C4-2B (cell line): ENCODE results near the gene TFB1M.
A peak's percentile ranks its signal among the peaks of the same experiment; 100 is the strongest.
"Not testable (repeated sequence)": the region's sequence is repeated elsewhere in the genome, so short reads cannot be mapped to it uniquely, and the experiment has no call there.

ENCODE experiments used
- H3K27ac ChIP-seq: fragments of 450-650 bp; 2 replicates; pipeline ENCODE4 v1.5.1; 2017
- CTCF ChIP-seq: fragments of 450-650 bp; conservative IDR thresholded peaks from 2 replicates; pipeline ENCODE4 v1.5.1; 2017; ENCODE audit warnings: mild to moderate bottlenecking
- ZFX ChIP-seq: fragments of 450-650 bp; IDR thresholded peaks from 2 replicates; pipeline ENCODE4 v1.6.1; 2017

TFB1M gene

GRCh38 chr6:155274106-155274505 lies 40.2 kb downstream of the TFB1M start:
- no peak for TF ChIP-seq ZFX
- no peak for TF ChIP-seq CTCF
- no peak overlapping the region for H3K27ac ChIP-seq

GRCh38 chr6:155273431-155273830 lies 40.9 kb downstream of the TFB1M start:
- H3K27ac ChIP-seq: no peak overlapping the region
- no peak for TF ChIP-seq CTCF
- TF ChIP-seq ZFX: no peak

GRCh38 chr6:155272353-155273232 lies 41.7 kb downstream of the TFB1M start:
- no peak overlapping the region for H3K27ac ChIP-seq
- TF ChIP-seq CTCF (no peak), ZFX (no peak)

- H3K27ac ChIP-seq: no peak overlapping the region
- TF ChIP-seq ZFX (no peak), CTCF (no peak)
Observed at GRCh38 chr6:155271145-155271544, 43.1 kb downstream of the TFB1M start.

- H3K27ac ChIP-seq: no peak overlapping the region
- TF ChIP-seq CTCF: no peak
- no peak for TF ChIP-seq ZFX
Observed at GRCh38 chr6:155270561-155271091, 43.7 kb downstream of the TFB1M start.

GRCh38 chr6:155269765-155270164 lies 44.5 kb downstream of the TFB1M start:
- no peak for TF ChIP-seq ZFX
- no peak for TF ChIP-seq CTCF
- H3K27ac ChIP-seq: no peak overlapping the region

GRCh38 chr6:155268088-155268867 lies 46.0 kb downstream of the TFB1M start:
- TF ChIP-seq CTCF: peak; percentile 55
- not testable (repeated sequence) for H3K27ac ChIP-seq
